GM23338 (cell line): ENCODE results near the gene OR4D1. TPM values are rescaled to one million over a fixed set of nuclear protein-coding genes. Genes with fewer than 3 reads are reported as not detected.

ENCODE experiments used
- ATAC-seq: fragments of 200-7000 bp; cut with Tn5 transposase; 3 replicates; pipeline ENCODE4 v1.9.1; 2020
- DNase-seq: peaks from one replicate; pipeline ENCODE4 v3.0.0-alpha.2; 2015; ENCODE audit warnings: low spot score
- H2AFZ ChIP-seq: fragments of 200-600 bp; sonication (generic); 2 replicates; pipeline ENCODE4 v1.8.0; 2016; ENCODE audit warnings: antibody characterized with exemption, mild to moderate bottlenecking, moderate library complexity
- H3F3A ChIP-seq: fragments of 200-600 bp; sonication (generic); replicated peaks from 2 replicates; pipeline ENCODE4 v1.8.0; 2017; ENCODE audit warnings: antibody characterized with exemption, mixed run types, low read depth
- H3K27ac ChIP-seq: fragments of 200-600 bp; sonication (generic); 2 replicates; pipeline ENCODE4 v1.6.1; 2016; ENCODE audit warnings: low read depth
- H3K27me3 ChIP-seq: fragments of 200-600 bp; sonication (generic); 2 replicates; pipeline ENCODE4 v1.8.0; 2016; ENCODE audit warnings: mild to moderate bottlenecking, mixed run types, moderate library complexity; ENCODE audit not compliant: insufficient read depth
- H3K36me3 ChIP-seq: fragments of 200-600 bp; sonication (generic); 2 replicates; pipeline ENCODE4 v1.8.0; 2016; ENCODE audit warnings: mild to moderate bottlenecking; ENCODE audit not compliant: insufficient read depth
- H3K4me1 ChIP-seq: fragments of 200-600 bp; sonication (generic); 2 replicates; pipeline ENCODE4 v1.8.0; 2016; ENCODE audit warnings: mild to moderate bottlenecking, moderate library complexity; ENCODE audit not compliant: insufficient read depth
- H3K4me2 ChIP-seq: fragments of 200-600 bp; sonication (generic); 2 replicates; pipeline ENCODE4 v1.7.1; 2017; ENCODE audit warnings: mixed run types
- H3K4me3 ChIP-seq: fragments of 200-600 bp; sonication (generic); 2 replicates; pipeline ENCODE4 v1.6.1; 2016; ENCODE audit warnings: mixed run types
- H3K79me2 ChIP-seq: fragments of 200-600 bp; sonication (generic); replicated peaks from 2 replicates; pipeline ENCODE4 v1.8.0; 2017; ENCODE audit warnings: mild to moderate bottlenecking; ENCODE audit not compliant: insufficient read depth
- H3K9me2 ChIP-seq: fragments of 200-600 bp; sonication (generic); 2 replicates; pipeline ENCODE4 v1.8.0; 2017; ENCODE audit not compliant: insufficient read depth
- H4K20me1 ChIP-seq: fragments of 200-600 bp; sonication (generic); replicated peaks from 2 replicates; pipeline ENCODE4 v1.8.0; 2017; ENCODE audit warnings: mild to moderate bottlenecking; ENCODE audit not compliant: insufficient read depth
- H3K27ac Mint-ChIP-seq: 2 replicates; pipeline ENCODE4 v1.8.0; 2020; ENCODE audit warnings: inconsistent platforms, mild to moderate bottlenecking, moderate library complexity, mixed read lengths
- H3K27me3 Mint-ChIP-seq: 3 replicates; pipeline ENCODE4 v1.8.0; 2022; ENCODE audit warnings: low read depth, mild to moderate bottlenecking, moderate library complexity, mixed read lengths, inconsistent platforms; ENCODE audit not compliant: insufficient read depth, poor library complexity
- H3K36me3 Mint-ChIP-seq: 3 replicates; pipeline ENCODE4 v1.8.0; 2021; ENCODE audit warnings: low read depth, mild to moderate bottlenecking, inconsistent platforms, moderate library complexity, mixed read lengths
- H3K4me1 Mint-ChIP-seq: 3 replicates; pipeline ENCODE4 v1.8.0; 2020; ENCODE audit warnings: mild to moderate bottlenecking, inconsistent platforms, mixed read lengths
- H3K4me3 Mint-ChIP-seq: 3 replicates; pipeline ENCODE4 v1.8.0; 2021; ENCODE audit warnings: moderate library complexity, mild to moderate bottlenecking, inconsistent platforms, mixed read lengths
- H3K9me3 Mint-ChIP-seq: 3 replicates; pipeline ENCODE4 v1.8.0; 2020; ENCODE audit warnings: moderate library complexity, mild to moderate bottlenecking, inconsistent platforms, mixed read lengths
- CREB1 ChIP-seq: fragments of 250-450 bp; sonication (Bioruptor Pico); IDR thresholded peaks from 2 replicates; pipeline ENCODE4 v1.5.0; 2020; ENCODE audit warnings: low read depth, mild to moderate bottlenecking, moderate library complexity
- EZH2 ChIP-seq: fragments of 200-600 bp; sonication (generic); IDR thresholded peaks from one replicate; pipeline ENCODE4 v1.8.0; 2017; ENCODE audit warnings: antibody characterized with exemption, mild to moderate bottlenecking, low read depth; ENCODE audit not compliant: unreplicated experiment
- JUNB ChIP-seq: IDR thresholded peaks from one replicate; pipeline ENCODE4 v1.6.1; 2016; ENCODE audit warnings: antibody characterized with exemption; ENCODE audit not compliant: unreplicated experiment
- NANOG ChIP-seq: IDR thresholded peaks from 2 replicates; pipeline ENCODE4 v1.6.1; 2016; ENCODE audit warnings: antibody characterized with exemption, borderline replicate concordance
- POLR2AphosphoS5 ChIP-seq: IDR thresholded peaks from 2 replicates; pipeline ENCODE4 v1.6.1; 2016; ENCODE audit warnings: antibody characterized with exemption, low read depth
- ZNF114 ChIP-seq: fragments of 250-450 bp; sonication (Bioruptor Pico); IDR thresholded peaks from 2 replicates; pipeline ENCODE4 v1.5.0; 2020; ENCODE audit warnings: mild to moderate bottlenecking, moderate library complexity
- ZNF331 ChIP-seq: fragments of 250-450 bp; sonication (Bioruptor Pico); IDR thresholded peaks from 2 replicates; pipeline ENCODE4 v1.5.0; 2020; ENCODE audit warnings: low read depth, mild to moderate bottlenecking, moderate library complexity
- polyA plus RNA-seq: library from polyadenylated mRNA; unstranded; fragments of >200 nt; fragmentation: Nextera tagmentation; extraction: Ambion mirVana; gene quantifications from 2 replicates; pipeline ENCODE4 v1.2.1, GENCODE V29; 2016
- total RNA-seq: library from RNA; depleted of rRNA; stranded (reverse); fragments of >200 nt; shearing (Covaris generic); gene quantifications from 2 replicates; pipeline ENCODE4 v1.2.3, GENCODE V29; 2014
- TF ChIP-seq, protein P1 (sequence below): IDR thresholded peaks from one replicate; pipeline ENCODE4 v1.6.1; 2018; ENCODE audit warnings: antibody characterized with exemption; ENCODE audit not compliant: unreplicated experiment
- TF ChIP-seq, protein P2 (sequence below), 2 experiments: fragments of 200-600 bp in 1 of 2; sonication (generic) in 1 of 2; conservative IDR thresholded peaks; 2 replicates each; pipeline versions ENCODE4 v1.5.1 to v1.6.1; 2016 to 2017; ENCODE audit warnings: antibody characterized with exemption in 2 of 2, low read depth in 2 of 2, mild to moderate bottlenecking in 2 of 2, moderate library complexity in 1 of 2
- TF ChIP-seq, protein P3 (sequence below): IDR thresholded peaks from 2 replicates; pipeline ENCODE4 v1.6.1; 2016; ENCODE audit warnings: antibody characterized with exemption
- TF ChIP-seq, protein P4 (sequence below): fragments of 250-450 bp; sonication (Bioruptor Pico); IDR thresholded peaks from 2 replicates; pipeline ENCODE4 v1.5.0; 2020; ENCODE audit warnings: mild to moderate bottlenecking, moderate library complexity

OR4D1 gene
- total and polyA plus RNA-seq, 2 experiments from 2014 or later = 0.10 to 0.50 TPM

DNA sequence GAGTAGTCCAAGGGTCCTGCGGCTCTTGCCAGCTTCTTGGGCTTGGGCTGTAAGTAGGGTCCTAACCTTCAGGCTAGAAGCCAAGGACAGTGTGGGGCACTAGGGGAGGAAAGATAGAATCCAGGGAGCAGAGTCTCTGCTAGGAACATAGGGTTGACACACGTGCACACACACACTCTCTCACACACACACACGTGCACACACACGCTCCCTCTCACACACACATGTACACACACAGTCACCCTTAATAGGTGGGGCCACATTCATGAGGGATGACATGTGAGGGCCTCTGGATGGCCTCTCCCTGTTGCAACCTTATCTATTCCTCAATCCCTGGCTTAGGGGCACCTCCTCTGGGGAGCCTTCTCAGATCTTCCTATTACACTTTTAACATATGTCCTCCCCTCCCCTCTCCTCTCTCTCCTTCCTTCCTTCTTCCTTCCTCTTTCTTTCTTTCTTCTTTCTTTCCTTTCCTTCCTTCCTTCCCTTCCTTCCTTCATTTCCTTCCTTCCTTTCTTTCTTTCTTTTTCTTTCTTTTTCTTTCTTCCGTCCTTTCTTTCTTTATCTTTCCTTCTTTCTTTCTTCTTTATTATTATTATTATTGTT lies 47.4 kb downstream of the OR4D1 start:
- H3F3A ChIP-seq = no peaks in the 10 kb centered on the region
- no peak overlapping the region for H2AFZ ChIP-seq
- Mint-ChIP-seq H3K27me3 (peaks cover 23% of the 10 kb centered on the region), H3K36me3 (no peaks in the 10 kb centered on the region), H3K4me3 (no peak overlapping the region), H3K9me3 (no peaks in the 10 kb centered on the region), H3K27ac (no peak overlapping the region), H3K4me1 (no peaks in the 10 kb centered on the region; the same call in 2 of the 3 replicates)
- H3K27ac ChIP-seq = no peak overlapping the region
- H3K4me1 ChIP-seq = no peaks in the 10 kb centered on the region
- no peak overlapping the region for H3K4me3 ChIP-seq
- 0 out of 2 replicates have a peak, but pooled peaks cover 2% of the 10 kb centered on the region for H3K27me3 ChIP-seq
- H4K20me1 ChIP-seq = no peaks in the 10 kb centered on the region
- no peaks in the 10 kb centered on the region for H3K9me2 ChIP-seq
- no peaks in the 10 kb centered on the region for H3K36me3 ChIP-seq
- ATAC-seq (no peak), DNase-seq (no peak)
- no peak overlapping the region for H3K4me2 ChIP-seq
- no peaks in the 10 kb centered on the region for H3K79me2 ChIP-seq
- TF ChIP-seq EZH2 (no peak), ZNF114 (CRISPR knock-in tag) (no peak), CREB1 (CRISPR knock-in tag) (no peak), POLR2AphosphoS5 (no peak), JUNB (no peak), ZNF331 (CRISPR knock-in tag) (no peak), NANOG (no peak)
- TF ChIP-seq, protein P1, sequence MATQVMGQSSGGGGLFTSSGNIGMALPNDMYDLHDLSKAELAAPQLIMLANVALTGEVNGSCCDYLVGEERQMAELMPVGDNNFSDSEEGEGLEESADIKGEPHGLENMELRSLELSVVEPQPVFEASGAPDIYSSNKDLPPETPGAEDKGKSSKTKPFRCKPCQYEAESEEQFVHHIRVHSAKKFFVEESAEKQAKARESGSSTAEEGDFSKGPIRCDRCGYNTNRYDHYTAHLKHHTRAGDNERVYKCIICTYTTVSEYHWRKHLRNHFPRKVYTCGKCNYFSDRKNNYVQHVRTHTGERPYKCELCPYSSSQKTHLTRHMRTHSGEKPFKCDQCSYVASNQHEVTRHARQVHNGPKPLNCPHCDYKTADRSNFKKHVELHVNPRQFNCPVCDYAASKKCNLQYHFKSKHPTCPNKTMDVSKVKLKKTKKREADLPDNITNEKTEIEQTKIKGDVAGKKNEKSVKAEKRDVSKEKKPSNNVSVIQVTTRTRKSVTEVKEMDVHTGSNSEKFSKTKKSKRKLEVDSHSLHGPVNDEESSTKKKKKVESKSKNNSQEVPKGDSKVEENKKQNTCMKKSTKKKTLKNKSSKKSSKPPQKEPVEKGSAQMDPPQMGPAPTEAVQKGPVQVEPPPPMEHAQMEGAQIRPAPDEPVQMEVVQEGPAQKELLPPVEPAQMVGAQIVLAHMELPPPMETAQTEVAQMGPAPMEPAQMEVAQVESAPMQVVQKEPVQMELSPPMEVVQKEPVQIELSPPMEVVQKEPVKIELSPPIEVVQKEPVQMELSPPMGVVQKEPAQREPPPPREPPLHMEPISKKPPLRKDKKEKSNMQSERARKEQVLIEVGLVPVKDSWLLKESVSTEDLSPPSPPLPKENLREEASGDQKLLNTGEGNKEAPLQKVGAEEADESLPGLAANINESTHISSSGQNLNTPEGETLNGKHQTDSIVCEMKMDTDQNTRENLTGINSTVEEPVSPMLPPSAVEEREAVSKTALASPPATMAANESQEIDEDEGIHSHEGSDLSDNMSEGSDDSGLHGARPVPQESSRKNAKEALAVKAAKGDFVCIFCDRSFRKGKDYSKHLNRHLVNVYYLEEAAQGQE = no peak
- TF ChIP-seq, protein P2, sequence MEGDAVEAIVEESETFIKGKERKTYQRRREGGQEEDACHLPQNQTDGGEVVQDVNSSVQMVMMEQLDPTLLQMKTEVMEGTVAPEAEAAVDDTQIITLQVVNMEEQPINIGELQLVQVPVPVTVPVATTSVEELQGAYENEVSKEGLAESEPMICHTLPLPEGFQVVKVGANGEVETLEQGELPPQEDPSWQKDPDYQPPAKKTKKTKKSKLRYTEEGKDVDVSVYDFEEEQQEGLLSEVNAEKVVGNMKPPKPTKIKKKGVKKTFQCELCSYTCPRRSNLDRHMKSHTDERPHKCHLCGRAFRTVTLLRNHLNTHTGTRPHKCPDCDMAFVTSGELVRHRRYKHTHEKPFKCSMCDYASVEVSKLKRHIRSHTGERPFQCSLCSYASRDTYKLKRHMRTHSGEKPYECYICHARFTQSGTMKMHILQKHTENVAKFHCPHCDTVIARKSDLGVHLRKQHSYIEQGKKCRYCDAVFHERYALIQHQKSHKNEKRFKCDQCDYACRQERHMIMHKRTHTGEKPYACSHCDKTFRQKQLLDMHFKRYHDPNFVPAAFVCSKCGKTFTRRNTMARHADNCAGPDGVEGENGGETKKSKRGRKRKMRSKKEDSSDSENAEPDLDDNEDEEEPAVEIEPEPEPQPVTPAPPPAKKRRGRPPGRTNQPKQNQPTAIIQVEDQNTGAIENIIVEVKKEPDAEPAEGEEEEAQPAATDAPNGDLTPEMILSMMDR (conservative IDR thresholded peaks at IDR 0.05; ENCODE audit: low read depth in 2 of 2) = no peak
- TF ChIP-seq, protein P3, sequence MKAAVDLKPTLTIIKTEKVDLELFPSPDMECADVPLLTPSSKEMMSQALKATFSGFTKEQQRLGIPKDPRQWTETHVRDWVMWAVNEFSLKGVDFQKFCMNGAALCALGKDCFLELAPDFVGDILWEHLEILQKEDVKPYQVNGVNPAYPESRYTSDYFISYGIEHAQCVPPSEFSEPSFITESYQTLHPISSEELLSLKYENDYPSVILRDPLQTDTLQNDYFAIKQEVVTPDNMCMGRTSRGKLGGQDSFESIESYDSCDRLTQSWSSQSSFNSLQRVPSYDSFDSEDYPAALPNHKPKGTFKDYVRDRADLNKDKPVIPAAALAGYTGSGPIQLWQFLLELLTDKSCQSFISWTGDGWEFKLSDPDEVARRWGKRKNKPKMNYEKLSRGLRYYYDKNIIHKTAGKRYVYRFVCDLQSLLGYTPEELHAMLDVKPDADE = no peak
- TF ChIP-seq, protein P4, sequence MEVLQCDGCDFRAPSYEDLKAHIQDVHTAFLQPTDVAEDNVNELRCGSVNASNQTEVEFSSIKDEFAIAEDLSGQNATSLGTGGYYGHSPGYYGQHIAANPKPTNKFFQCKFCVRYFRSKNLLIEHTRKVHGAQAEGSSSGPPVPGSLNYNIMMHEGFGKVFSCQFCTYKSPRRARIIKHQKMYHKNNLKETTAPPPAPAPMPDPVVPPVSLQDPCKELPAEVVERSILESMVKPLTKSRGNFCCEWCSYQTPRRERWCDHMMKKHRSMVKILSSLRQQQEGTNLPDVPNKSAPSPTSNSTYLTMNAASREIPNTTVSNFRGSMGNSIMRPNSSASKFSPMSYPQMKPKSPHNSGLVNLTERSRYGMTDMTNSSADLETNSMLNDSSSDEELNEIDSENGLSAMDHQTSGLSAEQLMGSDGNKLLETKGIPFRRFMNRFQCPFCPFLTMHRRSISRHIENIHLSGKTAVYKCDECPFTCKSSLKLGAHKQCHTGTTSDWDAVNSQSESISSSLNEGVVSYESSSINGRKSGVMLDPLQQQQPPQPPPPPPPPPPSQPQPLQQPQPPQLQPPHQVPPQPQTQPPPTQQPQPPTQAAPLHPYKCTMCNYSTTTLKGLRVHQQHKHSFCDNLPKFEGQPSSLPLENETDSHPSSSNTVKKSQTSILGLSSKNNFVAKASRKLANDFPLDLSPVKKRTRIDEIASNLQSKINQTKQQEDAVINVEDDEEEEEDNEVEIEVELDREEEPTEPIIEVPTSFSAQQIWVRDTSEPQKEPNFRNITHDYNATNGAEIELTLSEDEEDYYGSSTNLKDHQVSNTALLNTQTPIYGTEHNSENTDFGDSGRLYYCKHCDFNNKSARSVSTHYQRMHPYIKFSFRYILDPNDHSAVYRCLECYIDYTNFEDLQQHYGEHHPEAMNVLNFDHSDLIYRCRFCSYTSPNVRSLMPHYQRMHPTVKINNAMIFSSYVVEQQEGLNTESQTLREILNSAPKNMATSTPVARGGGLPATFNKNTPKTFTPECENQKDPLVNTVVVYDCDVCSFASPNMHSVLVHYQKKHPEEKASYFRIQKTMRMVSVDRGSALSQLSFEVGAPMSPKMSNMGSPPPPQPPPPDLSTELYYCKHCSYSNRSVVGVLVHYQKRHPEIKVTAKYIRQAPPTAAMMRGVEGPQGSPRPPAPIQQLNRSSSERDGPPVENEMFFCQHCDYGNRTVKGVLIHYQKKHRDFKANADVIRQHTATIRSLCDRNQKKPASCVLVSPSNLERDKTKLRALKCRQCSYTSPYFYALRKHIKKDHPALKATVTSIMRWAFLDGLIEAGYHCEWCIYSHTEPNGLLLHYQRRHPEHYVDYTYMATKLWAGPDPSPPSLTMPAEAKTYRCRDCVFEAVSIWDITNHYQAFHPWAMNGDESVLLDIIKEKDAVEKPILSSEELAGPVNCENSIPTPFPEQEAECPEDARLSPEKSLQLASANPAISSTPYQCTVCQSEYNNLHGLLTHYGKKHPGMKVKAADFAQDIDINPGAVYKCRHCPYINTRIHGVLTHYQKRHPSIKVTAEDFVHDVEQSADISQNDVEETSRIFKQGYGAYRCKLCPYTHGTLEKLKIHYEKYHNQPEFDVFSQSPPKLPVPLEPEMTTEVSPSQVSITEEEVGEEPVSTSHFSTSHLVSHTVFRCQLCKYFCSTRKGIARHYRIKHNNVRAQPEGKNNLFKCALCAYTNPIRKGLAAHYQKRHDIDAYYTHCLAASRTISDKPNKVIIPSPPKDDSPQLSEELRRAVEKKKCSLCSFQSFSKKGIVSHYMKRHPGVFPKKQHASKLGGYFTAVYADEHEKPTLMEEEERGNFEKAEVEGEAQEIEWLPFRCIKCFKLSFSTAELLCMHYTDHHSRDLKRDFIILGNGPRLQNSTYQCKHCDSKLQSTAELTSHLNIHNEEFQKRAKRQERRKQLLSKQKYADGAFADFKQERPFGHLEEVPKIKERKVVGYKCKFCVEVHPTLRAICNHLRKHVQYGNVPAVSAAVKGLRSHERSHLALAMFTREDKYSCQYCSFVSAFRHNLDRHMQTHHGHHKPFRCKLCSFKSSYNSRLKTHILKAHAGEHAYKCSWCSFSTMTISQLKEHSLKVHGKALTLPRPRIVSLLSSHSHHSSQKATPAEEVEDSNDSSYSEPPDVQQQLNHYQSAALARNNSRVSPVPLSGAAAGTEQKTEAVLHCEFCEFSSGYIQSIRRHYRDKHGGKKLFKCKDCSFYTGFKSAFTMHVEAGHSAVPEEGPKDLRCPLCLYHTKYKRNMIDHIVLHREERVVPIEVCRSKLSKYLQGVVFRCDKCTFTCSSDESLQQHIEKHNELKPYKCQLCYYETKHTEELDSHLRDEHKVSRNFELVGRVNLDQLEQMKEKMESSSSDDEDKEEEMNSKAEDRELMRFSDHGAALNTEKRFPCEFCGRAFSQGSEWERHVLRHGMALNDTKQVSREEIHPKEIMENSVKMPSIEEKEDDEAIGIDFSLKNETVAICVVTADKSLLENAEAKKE (CRISPR knock-in tag) = no peak
